ENCODE results near the gene CTNNA3. TPM values are rescaled to one million over a fixed set of nuclear protein-coding genes. Genes with fewer than 3 reads are reported as not detected.

CTNNA3 gene
- polyA plus RNA-seq, 1 donor from 2014 or later, result 0.14 TPM

DNA sequence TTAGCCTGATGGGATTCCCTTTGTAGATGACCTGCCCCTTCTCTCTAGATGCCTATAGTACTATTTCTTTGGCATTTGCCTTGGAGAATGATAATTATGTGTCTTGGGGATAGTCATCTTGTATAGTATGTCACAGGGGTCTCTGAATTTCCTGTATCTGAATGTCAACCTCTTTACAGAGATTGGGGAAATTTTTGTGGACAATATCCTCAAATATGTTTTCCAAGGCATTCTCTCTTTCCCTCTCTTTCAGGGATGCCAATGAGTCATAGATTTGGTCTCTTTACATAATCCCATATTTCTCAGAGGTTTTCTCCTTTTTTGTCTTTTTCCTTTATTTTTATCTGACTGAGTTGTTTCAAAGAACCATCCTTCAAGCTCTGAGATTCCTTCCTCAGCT is 99.4 kb downstream of the CTNNA3 start:
- H3K4me2 ChIP-seq (ENCODE audit: low read length), result no peak overlapping the region
- no peaks in the 10 kb centered on the region for H3K79me2 ChIP-seq (replicated peaks; ENCODE audit: insufficient read depth, low read length)
- no peaks in the 10 kb centered on the region for H4K20me1 ChIP-seq (ENCODE audit: insufficient read depth)
- H3K4me3 ChIP-seq (ENCODE audit: low read length), result no peak overlapping the region
- no peaks in the 10 kb centered on the region for H3K9me3 ChIP-seq (ENCODE audit: low read length)
- no peaks in the 10 kb centered on the region for H3K9me2 ChIP-seq (ENCODE audit: insufficient read depth, low read length)
- TF ChIP-seq EZH2 (IDR thresholded peaks at IDR 0.05; ENCODE audit: borderline replicate concordance, insufficient read depth, low read length, poor library complexity, severe bottlenecking) (no peak), CTCF (IDR thresholded peaks at IDR 0.05; ENCODE audit: poor library complexity, severe bottlenecking) (no peak), POLR2AphosphoS5 (IDR thresholded peaks at IDR 0.05) (no peak), SMC3 (conservative IDR thresholded peaks at IDR 0.05; ENCODE audit: poor library complexity) (no peak), MXI1 (conservative IDR thresholded peaks at IDR 0.05; ENCODE audit: poor library complexity, severe bottlenecking) (no peak), RAD21 (conservative IDR thresholded peaks at IDR 0.05) (no peak), EP300 (conservative IDR thresholded peaks at IDR 0.05; ENCODE audit: poor library complexity, severe bottlenecking) (no peak)
- no peak overlapping the region for H3K27ac ChIP-seq (ENCODE audit: low read length)
- H2AFZ ChIP-seq (ENCODE audit: low read depth, low read length), result no peak overlapping the region
- no peaks in the 10 kb centered on the region for H3K27me3 ChIP-seq (ENCODE audit: insufficient read depth, low read depth, low read length)
- H3K9ac ChIP-seq (ENCODE audit: low read length), result no peak overlapping the region
- no peaks in the 10 kb centered on the region for H3K36me3 ChIP-seq (ENCODE audit: insufficient read depth, low read length)
- no peaks in the 10 kb centered on the region for H3F3A ChIP-seq (ENCODE audit: insufficient read depth, low read length, poor library complexity, severe bottlenecking)

DNA sequence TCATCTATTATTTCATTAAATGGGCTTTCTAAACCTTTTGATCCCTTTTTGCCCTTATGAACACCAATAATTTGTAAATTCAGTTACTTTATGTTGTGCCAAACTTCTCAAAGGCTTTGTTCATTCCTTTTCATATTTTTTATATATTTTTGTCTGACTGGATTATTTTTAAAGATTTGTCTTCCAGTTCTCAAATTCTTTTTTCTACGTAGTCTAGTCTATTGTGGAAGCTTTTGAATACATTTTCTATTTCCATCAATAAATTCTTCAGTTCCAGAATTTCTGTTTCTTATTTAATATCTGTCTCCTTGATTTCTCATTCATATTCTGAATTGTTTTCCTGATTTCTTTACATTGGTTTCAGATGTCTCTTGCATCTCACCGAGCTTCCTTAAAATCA is 108.2 kb downstream of the CTNNA3 start:
- Histone ChIP-seq H4K20me1 (ENCODE audit: insufficient read depth) (no peaks in the 10 kb centered on the region), H3K36me3 (ENCODE audit: insufficient read depth, low read length) (no peaks in the 10 kb centered on the region), H3K9me2 (ENCODE audit: insufficient read depth, low read length) (no peaks in the 10 kb centered on the region), H3K9me3 (ENCODE audit: low read length) (peaks cover 4% of the 10 kb centered on the region), H3K79me2 (replicated peaks; ENCODE audit: insufficient read depth, low read length) (no peaks in the 10 kb centered on the region), H3K9ac (ENCODE audit: low read length) (no peak overlapping the region), H2AFZ (ENCODE audit: low read depth, low read length) (no peak overlapping the region), H3K27ac (ENCODE audit: low read length) (no peak overlapping the region), H3F3A (ENCODE audit: insufficient read depth, low read length, poor library complexity, severe bottlenecking) (no peaks in the 10 kb centered on the region), H3K4me3 (ENCODE audit: low read length) (no peak overlapping the region), H3K27me3 (ENCODE audit: insufficient read depth, low read depth, low read length) (no peaks in the 10 kb centered on the region), H3K4me2 (ENCODE audit: low read length) (no peak overlapping the region)
- TF ChIP-seq EZH2 (IDR thresholded peaks at IDR 0.05; ENCODE audit: borderline replicate concordance, insufficient read depth, low read length, poor library complexity, severe bottlenecking) (no peak), RAD21 (conservative IDR thresholded peaks at IDR 0.05) (no peak), CTCF (IDR thresholded peaks at IDR 0.05; ENCODE audit: poor library complexity, severe bottlenecking) (no peak), EP300 (conservative IDR thresholded peaks at IDR 0.05; ENCODE audit: poor library complexity, severe bottlenecking) (no peak), POLR2AphosphoS5 (IDR thresholded peaks at IDR 0.05) (no peak), SMC3 (conservative IDR thresholded peaks at IDR 0.05; ENCODE audit: poor library complexity) (no peak), TAF1 (IDR thresholded peaks at IDR 0.05; ENCODE audit: low read depth) (no peak), MXI1 (conservative IDR thresholded peaks at IDR 0.05; ENCODE audit: poor library complexity, severe bottlenecking) (no peak)
- TF ChIP-seq, protein P1, sequence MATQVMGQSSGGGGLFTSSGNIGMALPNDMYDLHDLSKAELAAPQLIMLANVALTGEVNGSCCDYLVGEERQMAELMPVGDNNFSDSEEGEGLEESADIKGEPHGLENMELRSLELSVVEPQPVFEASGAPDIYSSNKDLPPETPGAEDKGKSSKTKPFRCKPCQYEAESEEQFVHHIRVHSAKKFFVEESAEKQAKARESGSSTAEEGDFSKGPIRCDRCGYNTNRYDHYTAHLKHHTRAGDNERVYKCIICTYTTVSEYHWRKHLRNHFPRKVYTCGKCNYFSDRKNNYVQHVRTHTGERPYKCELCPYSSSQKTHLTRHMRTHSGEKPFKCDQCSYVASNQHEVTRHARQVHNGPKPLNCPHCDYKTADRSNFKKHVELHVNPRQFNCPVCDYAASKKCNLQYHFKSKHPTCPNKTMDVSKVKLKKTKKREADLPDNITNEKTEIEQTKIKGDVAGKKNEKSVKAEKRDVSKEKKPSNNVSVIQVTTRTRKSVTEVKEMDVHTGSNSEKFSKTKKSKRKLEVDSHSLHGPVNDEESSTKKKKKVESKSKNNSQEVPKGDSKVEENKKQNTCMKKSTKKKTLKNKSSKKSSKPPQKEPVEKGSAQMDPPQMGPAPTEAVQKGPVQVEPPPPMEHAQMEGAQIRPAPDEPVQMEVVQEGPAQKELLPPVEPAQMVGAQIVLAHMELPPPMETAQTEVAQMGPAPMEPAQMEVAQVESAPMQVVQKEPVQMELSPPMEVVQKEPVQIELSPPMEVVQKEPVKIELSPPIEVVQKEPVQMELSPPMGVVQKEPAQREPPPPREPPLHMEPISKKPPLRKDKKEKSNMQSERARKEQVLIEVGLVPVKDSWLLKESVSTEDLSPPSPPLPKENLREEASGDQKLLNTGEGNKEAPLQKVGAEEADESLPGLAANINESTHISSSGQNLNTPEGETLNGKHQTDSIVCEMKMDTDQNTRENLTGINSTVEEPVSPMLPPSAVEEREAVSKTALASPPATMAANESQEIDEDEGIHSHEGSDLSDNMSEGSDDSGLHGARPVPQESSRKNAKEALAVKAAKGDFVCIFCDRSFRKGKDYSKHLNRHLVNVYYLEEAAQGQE (IDR thresholded peaks at IDR 0.05; ENCODE audit: borderline replicate concordance), result no peak
